ENCODE results near the gene ISX. TPM values are rescaled to one million over a fixed set of nuclear protein-coding genes. Genes with fewer than 3 reads are reported as not detected.
"Not testable (repeated sequence)": the region's sequence is repeated elsewhere in the genome, so short reads cannot be mapped to it uniquely, and the experiment has no call there.

Gene ISX
- total RNA-seq, 1 experiment from 2014 or later, result not detected

DNA sequence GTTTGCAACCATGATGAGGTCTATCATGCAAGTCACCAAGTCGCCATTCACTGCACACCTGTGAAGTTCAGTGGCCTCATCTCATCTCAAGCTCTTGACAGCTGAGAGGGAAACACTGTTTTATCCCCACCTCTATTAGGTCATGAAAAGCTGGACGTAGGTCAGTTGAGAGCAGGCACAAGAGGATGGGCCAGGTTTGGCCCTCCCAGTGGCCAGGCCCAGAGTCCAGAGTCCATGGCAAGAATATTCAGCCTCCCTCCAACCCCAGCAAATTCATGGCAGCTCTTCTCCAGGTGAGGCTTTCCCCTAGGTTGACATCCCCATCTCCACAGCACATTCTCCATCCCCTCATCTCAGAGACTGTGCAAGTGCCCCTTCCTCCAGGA is 22.0 kb upstream of the ISX start:
- no peaks in the 10 kb centered on the region for H3K36me3 ChIP-seq (replicated peaks; ENCODE audit: control insufficient read depth, insufficient read depth, low read length)
- no peak for DNase-seq
- no peaks in the 10 kb centered on the region for H3K27me3 ChIP-seq (ENCODE audit: control insufficient read depth, insufficient read depth, low read length)
- no peak overlapping the region for H3K4me3 ChIP-seq (ENCODE audit: insufficient read depth, low read depth, low read length)

DNA sequence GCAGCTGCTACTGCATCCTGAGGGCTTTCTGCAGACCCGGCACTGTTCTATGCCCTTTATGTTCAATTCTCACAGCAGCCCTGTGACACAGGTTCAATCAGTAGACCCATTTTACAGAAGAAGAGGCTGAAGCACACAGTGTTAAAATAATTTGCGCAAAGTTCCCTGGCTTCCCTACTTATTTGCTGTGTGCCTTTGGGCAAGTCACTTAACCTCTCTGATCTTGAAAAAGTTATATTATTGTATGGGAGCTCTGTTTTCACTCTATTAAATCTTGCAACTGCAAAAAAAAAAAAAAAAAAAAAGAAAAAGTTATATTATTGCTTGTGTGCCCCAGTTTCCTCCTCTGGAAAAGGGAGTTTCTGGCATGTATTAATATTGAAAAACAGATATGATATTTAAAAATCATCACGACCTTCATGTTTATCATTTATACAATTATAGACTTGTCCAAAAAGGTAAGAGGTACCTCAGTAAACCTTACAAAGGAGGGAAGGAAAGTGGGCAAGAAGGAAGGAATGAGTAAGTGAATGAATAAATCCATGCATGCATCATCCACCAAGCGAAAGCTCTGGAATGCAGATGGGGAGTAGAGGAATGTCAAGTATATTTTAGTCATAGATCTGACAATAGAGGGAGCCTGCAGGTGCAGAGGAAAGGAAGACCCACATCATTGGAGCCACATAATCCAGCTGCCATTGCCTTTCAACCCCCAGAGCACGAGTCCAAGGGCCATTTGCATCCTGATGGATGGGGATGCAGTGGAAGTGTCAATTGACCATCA is 21.2 kb upstream of the ISX start:
- H3K27me3 ChIP-seq (ENCODE audit: control insufficient read depth, insufficient read depth, low read length), result no peaks in the 10 kb centered on the region
- H3K36me3 ChIP-seq (replicated peaks; ENCODE audit: control insufficient read depth, insufficient read depth, low read length), result no peaks in the 10 kb centered on the region
- H3K4me3 ChIP-seq (ENCODE audit: insufficient read depth, low read depth, low read length), result no peak overlapping the region
- no peak for DNase-seq

DNA sequence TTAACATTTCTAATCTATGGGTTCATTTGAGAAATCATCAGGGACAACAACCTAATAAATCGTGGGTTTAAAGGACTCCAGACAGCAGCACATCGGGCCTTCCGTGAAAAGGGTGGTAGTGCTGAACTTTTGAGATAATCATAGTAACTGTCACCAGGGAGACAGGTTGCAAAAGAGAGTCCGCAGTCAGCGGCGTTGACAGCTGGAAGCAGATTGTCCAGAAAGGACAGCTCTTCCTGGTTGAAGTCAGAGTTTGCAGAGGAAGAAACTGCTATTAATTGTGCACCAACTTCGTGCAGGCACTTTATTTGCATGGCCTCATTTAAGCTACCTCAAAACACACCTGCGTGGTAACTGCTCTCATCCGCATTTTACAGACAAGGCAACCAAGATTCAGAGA is 20.5 kb upstream of the ISX start:
- no peaks in the 10 kb centered on the region for H3K36me3 ChIP-seq (replicated peaks; ENCODE audit: control insufficient read depth, insufficient read depth, low read length)
- no peaks in the 10 kb centered on the region for H3K27me3 ChIP-seq (ENCODE audit: control insufficient read depth, insufficient read depth, low read length)
- H3K4me3 ChIP-seq (ENCODE audit: insufficient read depth, low read depth, low read length), result no peak overlapping the region
- DNase-seq, result no peak

DNA sequence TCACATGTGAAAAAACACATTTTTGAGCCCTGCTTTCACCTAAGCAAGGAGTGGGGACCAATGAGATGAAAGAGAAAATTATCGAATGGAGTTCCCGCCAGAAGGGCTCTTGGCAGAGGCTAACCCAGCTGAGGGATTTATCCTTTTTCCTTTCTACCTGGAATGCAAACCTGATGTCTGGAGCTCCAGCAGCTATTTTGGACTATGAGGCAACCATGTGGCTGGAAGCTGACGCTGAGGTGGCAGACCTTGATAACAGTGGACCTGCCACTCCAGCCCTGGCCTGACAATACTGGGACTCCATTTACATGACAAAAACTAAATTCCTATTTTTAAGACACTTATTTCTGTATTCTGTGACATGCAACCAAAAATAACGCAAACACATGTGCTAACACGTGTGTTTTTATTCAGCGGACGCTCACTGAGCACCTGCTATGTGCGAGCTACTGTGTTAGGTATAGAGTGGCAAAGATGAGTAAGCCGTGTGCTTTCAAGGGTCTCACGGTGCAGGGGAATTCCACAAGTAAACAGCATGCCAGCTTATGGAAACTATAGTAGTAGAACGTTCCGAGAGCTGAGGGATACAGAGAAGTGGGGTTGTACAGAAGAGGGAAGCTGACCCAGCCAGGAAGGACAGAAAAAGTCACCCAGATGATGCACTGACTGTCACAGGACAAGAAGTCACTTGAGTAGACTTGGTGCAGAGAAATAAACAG is 19.1 kb upstream of the ISX start:
- no peak for DNase-seq
- Histone ChIP-seq H3K4me3 (ENCODE audit: insufficient read depth, low read depth, low read length) (no peak overlapping the region), H3K27me3 (ENCODE audit: control insufficient read depth, insufficient read depth, low read length) (no peaks in the 10 kb centered on the region), H3K36me3 (replicated peaks; ENCODE audit: control insufficient read depth, insufficient read depth, low read length) (no peaks in the 10 kb centered on the region)

DNA sequence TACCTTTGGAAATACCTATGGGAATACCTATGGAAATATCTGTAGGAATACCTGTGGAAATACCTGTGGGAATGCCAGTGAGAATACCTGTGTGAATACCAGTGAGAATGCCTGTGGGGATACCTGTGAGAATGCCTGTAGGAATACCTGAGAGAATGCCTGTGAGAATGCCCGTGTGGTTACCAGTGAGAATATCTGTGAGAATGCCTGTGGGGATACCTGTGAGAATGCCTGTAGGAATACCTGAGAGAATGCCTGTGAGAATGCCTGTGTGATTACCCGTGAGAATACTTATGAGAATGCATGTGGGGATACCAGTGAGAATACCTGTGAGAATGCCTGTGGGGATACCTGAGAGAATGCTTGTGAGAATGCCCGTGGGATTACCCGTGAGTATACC is 15.9 kb upstream of the ISX start:
- not testable (repeated sequence) for H3K36me3 ChIP-seq (replicated peaks; ENCODE audit: control insufficient read depth, insufficient read depth, low read length); DNase-seq; H3K27me3 ChIP-seq (ENCODE audit: control insufficient read depth, insufficient read depth, low read length)

DNA sequence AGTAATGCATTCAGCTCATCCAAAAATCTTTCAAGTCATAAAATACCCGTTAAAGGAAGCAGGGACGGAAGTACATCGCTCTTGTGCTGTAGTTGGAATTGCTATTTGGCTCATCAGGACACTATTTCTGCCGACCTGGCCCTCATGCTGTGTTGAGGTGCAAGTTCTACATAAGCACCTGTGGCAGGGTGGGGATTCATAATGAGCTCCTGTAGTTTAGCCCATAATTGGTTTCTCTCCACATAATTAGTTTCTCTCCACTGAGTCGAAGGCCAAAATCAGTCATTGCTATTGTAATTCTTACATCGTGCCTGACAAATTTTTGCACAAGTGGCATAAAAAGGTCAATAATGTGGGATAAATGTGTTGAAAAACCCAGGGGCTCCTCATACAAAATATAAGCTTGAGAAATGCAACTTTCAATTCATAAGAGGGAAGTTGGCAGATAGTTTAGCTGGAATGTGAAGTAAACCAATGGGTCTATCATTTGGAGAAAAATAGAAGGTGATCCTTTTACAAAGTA is 14.9 kb upstream of the ISX start:
- Histone ChIP-seq H3K36me3 (replicated peaks; ENCODE audit: control insufficient read depth, insufficient read depth, low read length) (no peaks in the 10 kb centered on the region), H3K27me3 (ENCODE audit: control insufficient read depth, insufficient read depth, low read length) (no peaks in the 10 kb centered on the region), H3K4me3 (ENCODE audit: insufficient read depth, low read depth, low read length) (no peak overlapping the region)
- DNase-seq, result no peak

More for the DNA sequence above, 15.9 kb upstream of the ISX start:
- not testable (repeated sequence) for H3K4me3 ChIP-seq (ENCODE audit: insufficient read depth, low read depth, low read length)

DNA sequence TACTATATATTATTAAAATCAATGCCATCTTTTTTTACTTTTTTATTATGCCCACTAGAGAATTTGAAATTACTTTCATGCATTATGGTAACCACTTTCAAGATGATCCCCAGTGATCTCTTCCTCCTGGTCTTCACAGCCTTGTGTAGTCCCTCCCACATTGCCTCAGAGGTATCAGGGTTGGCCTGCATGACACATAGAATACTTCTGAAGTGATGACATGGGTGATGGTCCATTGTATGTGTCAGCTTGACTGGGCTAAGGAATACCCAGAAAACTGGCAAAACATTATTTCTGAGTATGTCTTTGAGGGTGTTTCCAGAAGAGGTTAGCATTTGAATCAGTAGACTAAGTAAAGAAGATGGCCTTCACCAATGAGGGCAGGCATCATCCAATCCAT is 14.2 kb upstream of the ISX start:
- no peak overlapping the region for H3K4me3 ChIP-seq (ENCODE audit: insufficient read depth, low read depth, low read length)
- DNase-seq, result no peak

DNA sequence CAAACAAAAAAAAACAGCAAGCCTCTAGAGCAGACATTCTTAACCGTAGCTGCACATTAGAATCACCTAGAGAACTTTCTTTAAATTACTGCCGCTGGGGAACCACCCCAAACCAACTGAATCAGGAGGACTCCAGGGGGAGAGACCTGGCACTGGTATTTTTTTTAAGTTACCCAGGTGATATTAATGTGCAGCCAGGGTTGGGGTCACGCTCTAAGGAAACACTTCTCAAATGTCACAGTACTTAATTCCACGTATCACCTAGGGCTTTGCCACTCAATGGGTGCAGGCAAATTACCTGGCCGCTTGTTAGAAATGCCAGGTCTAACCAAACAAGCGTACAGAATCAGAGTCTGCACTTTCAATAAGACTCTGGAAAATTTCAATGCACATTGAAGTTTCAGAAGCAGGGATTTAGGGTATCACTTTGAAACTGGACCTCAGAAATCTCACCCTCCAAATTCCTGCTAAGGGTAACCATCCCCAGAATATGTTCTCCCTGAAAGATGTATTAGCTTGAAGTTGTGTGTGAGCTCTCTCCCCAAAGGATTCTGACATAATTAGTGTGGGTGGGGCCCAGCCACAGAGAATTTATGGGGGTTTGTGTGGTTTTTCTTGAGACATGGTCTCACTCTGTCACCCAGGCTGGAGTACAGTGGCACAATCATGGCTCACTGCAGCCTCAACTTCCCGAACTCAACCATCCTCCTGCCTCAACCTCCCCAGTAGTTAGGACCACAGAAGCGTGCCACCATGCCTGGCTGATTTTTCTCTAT is 12.7 kb upstream of the ISX start:
- Histone ChIP-seq H3K36me3 (replicated peaks; ENCODE audit: control insufficient read depth, insufficient read depth, low read length) (no peaks in the 10 kb centered on the region), H3K27me3 (ENCODE audit: control insufficient read depth, insufficient read depth, low read length) (no peaks in the 10 kb centered on the region), H3K4me3 (ENCODE audit: insufficient read depth, low read depth, low read length) (no peak overlapping the region)
- no peak for DNase-seq

More for the DNA sequence above, 14.2 kb upstream of the ISX start:
- no peaks in the 10 kb centered on the region for H3K27me3 ChIP-seq (ENCODE audit: control insufficient read depth, insufficient read depth, low read length)
- no peaks in the 10 kb centered on the region for H3K36me3 ChIP-seq (replicated peaks; ENCODE audit: control insufficient read depth, insufficient read depth, low read length)

DNA sequence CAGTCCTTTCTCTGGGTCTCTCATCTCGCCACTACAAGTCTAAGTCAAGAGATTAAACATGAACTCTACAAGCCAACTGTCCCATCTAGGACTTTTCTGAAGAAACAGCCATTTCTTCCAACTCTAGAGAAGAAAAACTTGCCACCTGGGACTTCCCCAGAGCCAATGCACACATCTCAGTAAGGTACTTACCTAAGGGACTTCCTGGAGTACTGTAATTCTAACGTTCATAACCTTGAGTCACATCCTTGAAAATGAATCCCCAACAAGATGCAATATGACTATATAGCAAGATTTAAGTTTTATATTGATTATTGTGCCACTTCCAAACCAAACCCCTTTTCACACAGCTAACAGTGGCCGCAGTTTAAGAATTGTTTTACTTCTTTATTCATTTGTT is 11.9 kb upstream of the ISX start:
- H3K4me3 ChIP-seq (ENCODE audit: insufficient read depth, low read depth, low read length), result no peak overlapping the region
- no peak for DNase-seq

DNA sequence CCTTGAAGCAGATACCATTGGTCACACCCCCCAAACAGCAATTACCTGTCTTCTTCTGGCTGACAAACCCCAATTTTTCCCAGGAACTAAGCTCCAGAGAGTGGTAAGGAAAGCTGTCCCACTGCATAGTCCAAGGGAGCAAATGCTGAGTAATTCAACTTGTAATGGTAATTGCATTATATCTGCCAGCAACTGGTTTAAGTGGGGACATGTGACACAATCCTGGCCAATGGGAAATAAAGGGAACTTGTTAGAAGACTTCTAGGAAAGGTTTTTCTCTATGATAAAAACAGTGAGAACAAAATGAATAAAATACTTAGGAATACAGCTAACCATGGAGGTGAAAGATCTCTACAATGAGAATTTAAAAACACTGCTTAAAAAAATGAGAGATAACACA is 9.5 kb upstream of the ISX start:
- Histone ChIP-seq H3K36me3 (replicated peaks; ENCODE audit: control insufficient read depth, insufficient read depth, low read length) (no peaks in the 10 kb centered on the region), H3K4me3 (ENCODE audit: insufficient read depth, low read depth, low read length) (no peak overlapping the region), H3K27me3 (ENCODE audit: control insufficient read depth, insufficient read depth, low read length) (no peaks in the 10 kb centered on the region)
- DNase-seq, result no peak

More for the DNA sequence above, 11.9 kb upstream of the ISX start:
- Histone ChIP-seq H3K36me3 (replicated peaks; ENCODE audit: control insufficient read depth, insufficient read depth, low read length) (no peaks in the 10 kb centered on the region), H3K27me3 (ENCODE audit: control insufficient read depth, insufficient read depth, low read length) (no peaks in the 10 kb centered on the region)

DNA sequence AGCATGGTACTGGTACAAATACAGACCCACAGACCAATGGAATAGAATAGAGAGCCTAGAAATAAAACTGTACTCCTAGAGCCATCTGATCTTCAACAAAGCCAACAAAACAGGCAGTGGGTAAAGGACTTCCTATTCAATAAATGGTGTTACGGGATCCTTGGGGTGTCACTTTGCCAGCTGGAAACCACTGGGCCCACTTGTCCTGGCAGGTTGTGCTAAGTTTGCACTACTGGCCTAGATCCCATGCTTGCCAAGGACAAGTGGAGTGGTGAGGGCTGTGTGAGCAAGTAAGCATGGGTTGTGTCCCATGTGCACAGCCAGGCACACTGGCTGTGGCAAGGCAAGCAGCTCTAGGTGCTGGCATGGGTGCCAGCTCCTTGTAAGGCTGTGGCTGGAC is 8.8 kb upstream of the ISX start:
- no peaks in the 10 kb centered on the region for H3K36me3 ChIP-seq (replicated peaks; ENCODE audit: control insufficient read depth, insufficient read depth, low read length)
- no peak overlapping the region for H3K4me3 ChIP-seq (ENCODE audit: insufficient read depth, low read depth, low read length)
- no peaks in the 10 kb centered on the region for H3K27me3 ChIP-seq (ENCODE audit: control insufficient read depth, insufficient read depth, low read length)
- no peak for DNase-seq

DNA sequence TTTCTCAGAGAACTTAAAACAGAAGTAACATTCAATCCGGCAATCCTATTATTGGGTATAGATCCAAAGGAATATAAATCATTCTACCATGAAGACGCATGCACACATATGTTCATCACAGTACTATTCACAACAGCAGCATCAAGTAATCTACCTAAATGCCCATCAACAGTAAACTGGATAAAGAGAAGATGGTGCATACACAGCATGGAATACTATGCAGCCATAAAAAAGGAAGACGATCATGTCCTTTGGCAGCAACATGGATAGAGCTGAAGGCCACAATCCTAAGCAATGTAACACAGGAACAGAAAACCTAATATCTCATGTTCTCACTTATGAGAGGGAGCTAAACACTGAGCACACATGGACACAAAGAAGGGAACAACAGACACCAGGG is 6.3 kb upstream of the ISX start:
- H3K27me3 ChIP-seq (ENCODE audit: control insufficient read depth, insufficient read depth, low read length), result no peaks in the 10 kb centered on the region
- no peak for DNase-seq
- no peak overlapping the region for H3K4me3 ChIP-seq (ENCODE audit: insufficient read depth, low read depth, low read length)
- no peaks in the 10 kb centered on the region for H3K36me3 ChIP-seq (replicated peaks; ENCODE audit: control insufficient read depth, insufficient read depth, low read length)

DNA sequence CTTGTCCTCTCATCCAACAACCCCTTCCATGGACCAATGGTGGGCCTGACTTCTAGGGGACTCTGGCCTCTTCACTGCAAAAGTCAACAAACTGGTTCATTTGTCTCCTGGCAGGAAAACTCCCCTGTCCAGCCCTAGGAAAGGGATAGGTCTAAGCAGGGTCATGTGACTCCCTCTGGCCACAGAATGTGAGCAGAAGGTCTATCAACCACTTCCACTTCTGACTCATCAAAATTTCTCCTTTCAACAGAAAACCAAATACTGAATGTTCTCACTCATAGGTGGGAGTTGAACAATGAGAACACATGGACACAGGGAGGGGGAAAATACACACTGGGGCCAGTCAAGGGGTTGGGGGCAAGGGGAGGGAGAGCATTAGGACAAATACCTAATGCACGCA is 1.3 kb upstream of the ISX start:
- Histone ChIP-seq H3K4me3 (ENCODE audit: insufficient read depth, low read depth, low read length) (no peak overlapping the region), H3K36me3 (replicated peaks; ENCODE audit: control insufficient read depth, insufficient read depth, low read length) (no peaks in the 10 kb centered on the region), H3K27me3 (ENCODE audit: control insufficient read depth, insufficient read depth, low read length) (no peaks in the 10 kb centered on the region)
- no peak for DNase-seq

DNA sequence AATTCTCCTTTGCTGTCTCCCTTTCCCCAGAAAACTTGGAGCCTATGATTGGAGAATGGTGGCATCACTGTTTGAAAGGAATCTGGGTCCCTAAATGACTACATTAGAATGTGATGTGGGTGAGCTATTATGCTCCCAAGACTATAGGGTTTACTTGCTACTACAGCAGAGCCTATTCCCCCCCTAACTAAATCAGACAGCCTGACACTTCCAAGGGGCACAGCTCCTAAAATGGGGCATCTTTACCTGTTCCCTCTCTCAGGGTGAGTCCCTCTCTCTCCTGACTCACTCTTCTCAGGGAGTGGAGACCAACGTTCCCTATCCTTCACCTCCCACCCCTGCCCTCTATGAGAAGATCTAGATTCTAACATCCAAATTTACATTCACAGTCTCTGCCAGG is 775 bp upstream of the ISX start:
- no peak for DNase-seq
- H3K27me3 ChIP-seq (ENCODE audit: control insufficient read depth, insufficient read depth, low read length), result no peaks in the 10 kb centered on the region
- no peak overlapping the region for H3K4me3 ChIP-seq (ENCODE audit: insufficient read depth, low read depth, low read length)
- H3K36me3 ChIP-seq (replicated peaks; ENCODE audit: control insufficient read depth, insufficient read depth, low read length), result no peaks in the 10 kb centered on the region

DNA sequence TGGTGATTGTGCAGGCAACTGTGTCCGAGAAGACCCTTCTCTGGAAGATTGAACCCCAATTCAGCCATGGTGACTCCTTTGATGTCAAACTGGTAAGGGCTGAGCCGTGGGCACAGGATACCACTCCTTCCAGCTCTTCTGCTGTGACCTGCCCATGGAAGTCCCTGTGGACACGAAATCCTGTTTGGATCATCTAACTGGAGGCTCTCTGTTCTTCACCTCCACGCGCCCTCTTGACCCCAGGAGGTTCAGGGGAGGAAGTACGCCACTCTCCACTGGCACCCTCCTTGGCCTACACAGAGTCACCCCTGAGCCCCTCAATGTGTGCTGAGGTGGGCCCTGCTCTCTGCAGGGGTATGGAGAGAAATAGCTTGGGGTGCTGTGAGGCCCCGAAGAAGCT is 810 bp downstream of the ISX start:
- Histone ChIP-seq H3K36me3 (replicated peaks; ENCODE audit: control insufficient read depth, insufficient read depth, low read length) (no peaks in the 10 kb centered on the region), H3K27me3 (ENCODE audit: control insufficient read depth, insufficient read depth, low read length) (no peaks in the 10 kb centered on the region), H3K4me3 (ENCODE audit: insufficient read depth, low read depth, low read length) (no peak overlapping the region)
- no peak for DNase-seq

Measured in H7 (cell line).